C4-2B (cell line): Measurements from ENCODE around the gene MINDY3.

Experiments used
- ZFX ChIP-seq: fragments of 450-650 bp; IDR thresholded peaks from 2 replicates; pipeline ENCODE4 v1.6.1; 2017
- TF ChIP-seq, protein P1 (sequence below): fragments of 450-650 bp; conservative IDR thresholded peaks from 2 replicates; pipeline ENCODE4 v1.5.1; 2017; ENCODE audit warnings: mild to moderate bottlenecking

DNA sequence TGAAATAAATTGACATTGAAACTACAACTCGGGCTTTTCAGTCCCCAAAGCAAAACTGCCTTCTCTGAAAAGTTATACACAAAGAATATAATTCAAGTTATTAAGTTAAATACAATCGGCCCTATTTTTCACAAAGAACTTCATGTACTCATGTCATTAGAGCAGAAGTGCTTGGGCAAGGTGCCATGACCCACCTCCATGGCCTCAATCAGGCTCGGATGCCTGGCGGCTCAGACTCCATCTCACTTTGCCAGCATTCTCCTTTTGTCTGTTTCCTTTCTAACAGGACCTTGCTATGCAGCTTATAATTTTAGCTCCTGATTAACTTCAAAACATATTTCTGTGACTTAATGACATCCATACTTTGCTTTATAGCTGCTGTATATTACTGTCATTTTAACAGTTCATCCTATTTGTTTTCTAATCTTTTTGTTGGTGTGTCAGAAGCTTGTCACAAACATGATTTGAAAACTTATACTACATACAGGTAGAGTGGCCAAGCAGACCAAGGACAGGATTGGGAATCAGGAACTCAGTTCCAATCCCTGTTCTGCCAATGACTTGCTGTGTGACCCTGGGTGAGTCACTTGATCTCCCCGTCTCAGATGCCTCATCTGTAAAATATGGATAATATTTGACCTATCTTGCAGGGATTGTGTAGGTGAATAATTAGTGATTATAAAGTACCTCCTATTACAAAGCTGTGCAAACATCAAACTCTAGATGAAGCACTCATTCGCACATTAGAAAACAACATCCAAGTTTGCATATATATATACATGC, 79.8 kb downstream of the MINDY3 start:
- TF ChIP-seq, protein P1, sequence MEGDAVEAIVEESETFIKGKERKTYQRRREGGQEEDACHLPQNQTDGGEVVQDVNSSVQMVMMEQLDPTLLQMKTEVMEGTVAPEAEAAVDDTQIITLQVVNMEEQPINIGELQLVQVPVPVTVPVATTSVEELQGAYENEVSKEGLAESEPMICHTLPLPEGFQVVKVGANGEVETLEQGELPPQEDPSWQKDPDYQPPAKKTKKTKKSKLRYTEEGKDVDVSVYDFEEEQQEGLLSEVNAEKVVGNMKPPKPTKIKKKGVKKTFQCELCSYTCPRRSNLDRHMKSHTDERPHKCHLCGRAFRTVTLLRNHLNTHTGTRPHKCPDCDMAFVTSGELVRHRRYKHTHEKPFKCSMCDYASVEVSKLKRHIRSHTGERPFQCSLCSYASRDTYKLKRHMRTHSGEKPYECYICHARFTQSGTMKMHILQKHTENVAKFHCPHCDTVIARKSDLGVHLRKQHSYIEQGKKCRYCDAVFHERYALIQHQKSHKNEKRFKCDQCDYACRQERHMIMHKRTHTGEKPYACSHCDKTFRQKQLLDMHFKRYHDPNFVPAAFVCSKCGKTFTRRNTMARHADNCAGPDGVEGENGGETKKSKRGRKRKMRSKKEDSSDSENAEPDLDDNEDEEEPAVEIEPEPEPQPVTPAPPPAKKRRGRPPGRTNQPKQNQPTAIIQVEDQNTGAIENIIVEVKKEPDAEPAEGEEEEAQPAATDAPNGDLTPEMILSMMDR = no peak
- TF ChIP-seq ZFX = no peak
